Endometrial microvascular endothelial cells (primary cell): ENCODE data around the gene RNF213. TPM values are rescaled to one million over a fixed set of nuclear protein-coding genes. Genes with fewer than 3 reads are reported as not detected.

ENCODE experiments used
- in situ Hi-C: cut with HindIII; loops from 2 replicates; pipeline ENCODE4 v1.10.0; 2017; ENCODE audit warnings: low sequenced_read_pairs, low pct_unique_long_range_greater_than_20kb; ENCODE audit errors: inconsistent ontology term
- total RNA-seq: library from RNA; depleted of rRNA; stranded (reverse); fragments of >200 nt; gene quantifications from one replicate; pipeline ENCODE4 v1.2.3, GENCODE V29; 2015; ENCODE audit errors: inconsistent ontology term

The RNF213 gene
- total RNA-seq, result 80.8 TPM

DNA sequence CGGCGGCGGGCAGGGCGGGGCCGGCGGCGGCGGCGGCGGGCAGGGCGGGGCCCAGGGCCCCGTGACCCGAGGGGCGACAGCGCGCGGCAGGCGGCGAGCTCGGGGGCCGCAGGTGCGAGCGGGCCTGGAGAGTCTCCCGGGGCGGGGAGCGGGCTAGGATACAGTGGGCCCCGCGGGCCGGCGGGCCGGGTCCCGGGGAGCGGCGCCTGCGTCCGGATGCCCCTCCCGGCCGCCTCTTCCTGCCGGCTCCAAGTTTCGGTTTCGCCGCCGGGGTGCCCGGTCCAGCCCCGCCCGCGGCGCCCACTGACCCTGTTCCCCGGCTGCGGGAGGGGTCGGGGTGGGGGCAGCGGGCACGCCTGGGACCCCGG lies at the start of gene RNF213:
Gene RNF213 (plus strand): TSS at position 62 of the 368 bp plus-strand sequence. CDS start 2,830 bp downstream, outside the sequence.
- in situ Hi-C loops, result no loop called here

DNA sequence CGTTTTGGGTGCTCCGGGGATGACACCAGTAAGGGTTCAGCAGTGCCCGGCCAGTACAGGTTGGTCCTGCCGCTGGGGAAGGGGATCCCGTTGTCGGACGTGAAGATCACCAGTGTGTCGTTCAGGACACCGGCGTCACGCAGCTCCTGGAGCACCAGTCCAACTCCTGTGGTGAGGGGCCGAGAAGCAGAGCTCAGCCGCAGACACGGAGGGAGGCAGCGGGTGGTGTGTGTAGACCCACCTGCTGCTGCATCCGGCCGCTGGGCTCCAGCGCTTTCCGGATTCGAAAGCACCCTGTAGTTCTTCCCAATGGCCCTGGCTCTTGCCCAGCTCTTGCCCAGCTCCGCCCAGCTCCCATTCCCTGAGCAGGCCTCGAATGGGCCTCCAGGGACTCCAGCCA lies 48.5 kb upstream of the RNF213 start:
- in situ Hi-C loops, result no loop called here

DNA sequence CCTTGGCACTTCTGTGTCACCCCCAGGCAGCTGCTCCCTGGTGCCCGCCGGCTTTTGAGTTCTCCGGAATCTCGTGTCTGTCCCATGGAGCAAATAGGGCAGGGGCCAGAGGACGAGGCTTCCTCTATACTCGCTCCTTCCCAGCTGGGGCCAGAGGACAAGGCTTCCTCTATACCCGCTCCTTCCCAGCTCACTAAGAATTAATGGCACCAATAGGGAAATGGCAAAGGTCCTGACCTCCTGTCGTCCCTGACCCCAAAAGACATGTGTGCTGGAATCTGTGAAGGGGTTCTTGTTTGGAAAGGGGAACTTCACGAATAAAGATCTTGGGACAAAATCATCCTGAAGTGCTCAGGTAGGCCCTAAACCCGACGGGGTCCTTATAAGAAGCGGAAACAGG lies 48.1 kb upstream of the RNF213 start:
- in situ Hi-C loops, result no loop called here

DNA sequence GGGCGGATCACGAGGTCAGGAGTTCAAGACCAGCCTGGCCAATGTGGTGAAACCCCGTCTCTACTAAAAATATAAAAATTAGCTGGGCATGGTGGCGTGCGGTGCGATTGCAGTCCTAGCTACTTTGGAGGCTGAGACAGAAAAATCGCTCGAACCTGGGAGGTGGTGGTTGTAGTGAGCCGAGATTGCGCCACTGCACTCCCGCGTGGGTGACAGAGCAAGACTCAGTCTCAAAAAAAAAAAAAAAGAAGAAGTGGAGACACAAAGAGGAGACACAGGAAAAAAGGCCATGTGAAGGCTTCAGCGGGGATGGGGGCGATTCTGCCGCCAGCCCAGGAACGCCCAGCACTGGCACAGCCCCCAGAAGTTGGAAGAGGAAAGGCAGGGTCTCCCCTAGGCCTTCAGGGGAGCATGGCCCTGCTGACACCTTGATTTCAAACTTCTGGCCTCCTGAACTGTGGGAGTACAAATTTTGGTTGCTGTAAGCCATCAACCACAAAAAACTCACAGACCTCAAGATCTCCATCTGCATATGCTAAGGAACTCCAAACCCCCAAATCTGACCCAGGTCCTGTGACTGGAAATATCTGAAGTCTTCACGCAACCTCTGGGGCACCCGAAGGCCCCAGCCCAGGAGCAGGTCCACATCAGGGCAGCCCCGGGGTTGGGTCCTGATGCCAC lies 47.5 kb upstream of the RNF213 start:
- in situ Hi-C loops, result no loop called here

DNA sequence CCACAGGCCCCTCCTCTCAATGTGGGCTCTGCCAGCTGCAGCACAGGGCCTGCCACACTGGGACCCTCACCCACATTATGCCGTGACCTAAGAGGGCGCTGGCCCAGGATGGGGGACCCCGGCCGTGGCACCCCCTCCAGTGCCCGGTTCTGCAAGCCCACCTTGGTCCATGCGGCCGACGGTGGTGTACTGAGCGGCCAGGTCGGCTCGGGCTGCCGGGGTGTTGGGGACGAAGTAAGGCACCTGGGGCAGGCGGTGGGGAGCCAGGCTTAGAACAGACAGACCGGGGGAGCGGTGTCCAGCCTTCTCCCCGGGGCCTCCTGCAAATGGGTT lies 47.0 kb upstream of the RNF213 start:
- in situ Hi-C loops, result no loop called here

GRCh38 chr17:80214012-80214877 lies 46.4 kb upstream of the RNF213 start:
- in situ Hi-C loops, result no loop called here

DNA sequence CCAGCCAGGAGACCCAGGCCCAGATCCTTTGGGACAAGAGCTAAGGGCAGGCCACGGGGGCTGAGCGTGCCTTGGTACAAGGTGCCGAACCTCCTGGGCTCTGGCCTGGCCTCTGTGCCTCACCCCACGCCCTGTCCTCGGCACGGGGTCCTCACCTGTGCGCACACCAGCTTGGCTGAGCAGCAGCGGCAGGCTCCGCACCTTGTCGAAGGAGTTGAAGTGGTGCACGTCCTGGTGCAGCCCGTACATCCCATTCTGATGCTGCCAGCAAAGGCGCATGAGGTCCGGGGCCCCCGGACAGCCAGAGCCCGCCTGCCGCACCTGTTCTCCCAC lies 45.8 kb upstream of the RNF213 start:
- in situ Hi-C loops, result no loop called here

DNA sequence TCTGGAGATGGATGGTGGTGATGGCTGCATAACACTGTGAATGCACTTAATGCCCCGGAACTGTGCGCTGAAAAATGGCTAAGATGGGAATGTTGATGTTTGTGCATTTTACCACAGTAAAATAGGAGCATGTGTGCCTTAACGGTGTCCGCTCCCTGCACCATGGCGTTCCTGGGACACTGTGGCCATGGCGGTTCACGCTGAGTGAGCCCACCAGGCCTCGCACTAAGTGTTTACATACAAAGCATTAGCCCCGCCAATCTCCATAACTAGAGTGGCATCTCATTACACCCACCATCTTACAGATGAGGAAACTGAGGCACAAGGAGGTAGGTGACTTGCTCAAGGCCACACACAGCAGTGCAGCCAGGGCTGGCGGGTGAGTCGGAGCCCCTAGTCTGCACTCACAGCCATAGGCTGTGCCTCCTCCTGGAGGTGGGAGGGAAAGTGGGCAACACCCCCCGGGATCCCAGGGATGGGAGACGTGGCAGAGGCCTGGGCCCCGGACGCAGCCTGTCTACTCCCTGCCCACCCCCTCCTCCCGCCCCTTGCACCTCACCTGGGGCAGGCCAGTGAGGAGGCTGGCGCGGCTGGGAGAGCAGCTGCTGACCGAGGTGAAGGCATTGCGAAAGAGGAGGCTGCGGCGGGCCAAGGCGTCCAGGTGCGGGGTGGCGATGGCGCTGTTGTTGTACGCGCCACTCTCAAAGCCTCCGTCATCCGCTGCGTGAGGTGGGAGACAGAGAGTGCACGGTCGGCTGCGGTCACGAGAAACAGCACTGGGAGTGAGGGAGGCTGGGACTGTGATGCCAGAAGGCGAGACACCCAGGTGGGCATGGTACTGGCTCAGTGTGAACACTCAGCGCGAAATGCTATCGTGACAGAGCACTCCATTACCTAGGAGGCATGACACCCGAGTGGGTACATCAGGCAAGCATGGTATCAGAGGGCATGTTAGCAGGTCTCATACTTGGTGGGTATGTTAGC lies 43.9 kb upstream of the RNF213 start:
- in situ Hi-C loops, result no loop called here

GRCh38 chr17:80217703-80218362 lies 42.8 kb upstream of the RNF213 start:
- in situ Hi-C loops, result no loop called here

- in situ Hi-C loops, result no loop called here
Observed at GRCh38 chr17:80218391-80218790, 42.3 kb upstream of the RNF213 start.

DNA sequence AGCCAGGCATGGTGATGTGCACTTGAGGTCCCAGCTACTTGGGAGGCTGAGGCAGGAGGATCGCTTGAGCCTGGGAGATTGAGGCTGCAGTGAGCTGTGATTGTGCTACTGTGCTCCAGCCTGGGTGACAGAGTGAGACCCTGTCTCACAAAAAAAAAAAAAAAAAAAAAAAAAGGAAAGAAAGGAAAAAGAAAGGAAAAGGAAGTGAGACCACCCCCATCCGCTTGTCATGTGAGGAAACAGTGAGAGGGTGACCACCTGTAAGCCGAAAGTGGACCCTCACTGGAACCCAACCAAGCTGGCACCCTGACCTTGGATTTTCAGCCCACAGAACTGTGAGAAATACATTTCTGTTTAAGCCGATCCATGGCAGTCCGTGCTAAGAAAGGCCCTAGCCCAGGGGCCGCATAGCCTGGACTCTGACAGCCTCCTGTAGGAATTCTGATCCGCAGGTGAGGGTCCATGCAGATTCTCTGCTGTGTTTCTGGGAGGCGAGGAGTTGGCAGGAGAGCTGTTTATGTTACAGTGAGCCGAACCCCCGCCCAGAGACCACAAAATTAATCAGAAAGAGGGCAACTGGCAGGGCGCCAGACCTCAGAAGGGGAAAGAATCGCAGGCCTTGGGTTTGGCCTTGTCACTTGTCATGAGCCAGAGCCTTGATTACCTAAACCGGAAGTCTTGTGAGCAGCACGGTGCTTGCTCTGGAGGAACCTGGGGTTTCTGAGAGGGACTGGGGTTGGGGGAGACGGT lies 41.5 kb upstream of the RNF213 start:
- in situ Hi-C loops, result no loop called here

GRCh38 chr17:80219763-80220053 lies 40.9 kb upstream of the RNF213 start:
- in situ Hi-C loops, result no loop called here

DNA sequence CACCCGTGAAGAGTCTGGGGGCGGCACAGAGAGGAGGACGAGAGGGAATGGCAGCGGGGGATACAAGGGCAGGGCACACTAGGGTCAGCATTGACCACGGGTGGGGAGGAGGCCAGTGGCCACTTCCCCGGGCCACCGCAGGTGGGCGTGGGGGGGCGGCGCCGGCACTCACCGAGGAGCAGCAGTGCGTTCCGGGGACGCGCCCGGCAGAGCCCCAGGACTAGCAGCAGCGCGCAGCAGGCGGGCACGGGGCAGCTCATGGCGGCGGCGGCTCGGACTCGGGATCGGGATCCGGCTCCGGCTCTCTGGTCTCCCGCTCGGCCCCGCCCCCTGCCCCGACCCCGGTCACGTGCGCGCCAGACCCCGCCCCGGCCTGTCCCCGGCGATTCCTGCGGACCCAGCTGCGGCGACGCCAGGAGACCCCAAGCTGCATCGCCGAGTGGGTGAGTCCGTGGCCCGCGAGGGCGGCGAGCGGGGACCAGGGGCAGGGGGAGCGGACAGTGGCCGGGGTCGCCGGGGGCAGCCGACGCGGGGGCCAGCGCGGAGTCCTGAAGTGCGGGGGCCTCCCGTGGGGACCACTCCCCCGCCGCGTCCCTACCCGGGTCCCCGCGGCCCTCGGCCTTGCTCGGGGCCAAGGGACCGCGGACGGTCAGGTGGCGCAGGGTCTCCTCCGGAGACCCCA lies 40.5 kb upstream of the RNF213 start, which contains the start of the genes SGSH and SLC26A11:
Gene SGSH (minus strand): TSS at position 280 of the 682 bp plus-strand sequence. CDS start 20 bp downstream, at position 260.
Gene SLC26A11 (plus strand): TSS at position 374 of the 682 bp plus-strand sequence. CDS start 1,134 bp downstream, outside the sequence.
- in situ Hi-C loops, result no loop called here

GRCh38 chr17:80220736-80221215 lies 39.9 kb upstream of the RNF213 start:
- in situ Hi-C loops, result no loop called here

GRCh38 chr17:80221351-80222105 lies 39.1 kb upstream of the RNF213 start:
- in situ Hi-C loops, result no loop called here

- in situ Hi-C loops, result no loop called here
Observed at GRCh38 chr17:80222376-80223141, 38.1 kb upstream of the RNF213 start.
